CD4-positive, alpha-beta memory T cell (primary cell): Measurements from ENCODE around the gene ATP6V1C2. TPM values are rescaled to one million over a fixed set of nuclear protein-coding genes. Genes with fewer than 3 reads are reported as not detected.

Experiments
- CTCF ChIA-PET: fragments of 350-600 bp; sonication (Branson Sonifier 250); formaldehyde crosslinking; loops from one replicate; lab custom pipeline; 2021; ENCODE audit warnings: inconsistent platforms; ENCODE audit not compliant: partially characterized antibody; lab: Charles Lee
- POLR2A ChIA-PET: fragments of 350-600 bp; sonication (Branson Sonifier 250); formaldehyde crosslinking; loops from one replicate; lab custom pipeline; 2021; ENCODE audit not compliant: partially characterized antibody; lab: Charles Lee
- DNase-seq, 5 donors: peaks; one replicate each; pipeline versions ENCODE4 v3.0.0 to v3.0.0-alpha.2; 2020 to 2022; ENCODE audit warnings: mixed read lengths in 1 of 5
- H3K27ac ChIP-seq: one replicate; pipeline ENCODE4 v1.7.0; 2013; ENCODE audit warnings: low read depth, low read length
- H3K27me3 ChIP-seq: 2 replicates; pipeline ENCODE4 v1.7.0; 2013; ENCODE audit warnings: mild to moderate bottlenecking, low read length, moderate library complexity; ENCODE audit not compliant: insufficient read depth
- H3K36me3 ChIP-seq: 2 replicates; pipeline ENCODE4 v1.7.0; 2013; ENCODE audit warnings: mild to moderate bottlenecking, low read length, moderate library complexity; ENCODE audit not compliant: insufficient read depth
- H3K4me1 ChIP-seq: 2 replicates; pipeline ENCODE4 v1.7.0; 2013; ENCODE audit warnings: mild to moderate bottlenecking, low read length, moderate library complexity; ENCODE audit not compliant: insufficient read depth
- H3K4me3 ChIP-seq, 2 donors: one replicate each; pipeline ENCODE4 v1.7.0; 2013; ENCODE audit warnings: low read length in 2 of 2, mild to moderate bottlenecking in 1 of 2
- H3K9me3 ChIP-seq, 2 donors: one replicate each; pipeline ENCODE4 v1.7.0; 2013; ENCODE audit warnings: low read length in 2 of 2, control low read depth in 1 of 2; ENCODE audit not compliant: control insufficient read depth in 1 of 2
- H3K27ac Mint-ChIP-seq, 7 donors: one replicate each; pipeline ENCODE4 v1.8.0; 2020 to 2021; ENCODE audit warnings: mixed read lengths in 7 of 7, mild to moderate bottlenecking in 6 of 7, inconsistent platforms in 3 of 7, moderate library complexity in 3 of 7
- H3K27me3 Mint-ChIP-seq, 2 donors: one replicate each; pipeline ENCODE4 v1.8.0; 2020 to 2021; ENCODE audit warnings: mixed read lengths in 2 of 2
- H3K36me3 Mint-ChIP-seq, 2 donors: one replicate each; pipeline ENCODE4 v1.8.0; 2020 to 2021; ENCODE audit warnings: mixed read lengths in 2 of 2, inconsistent platforms in 1 of 2, mild to moderate bottlenecking in 1 of 2
- H3K4me1 Mint-ChIP-seq, 4 donors: one replicate each; pipeline ENCODE4 v1.8.0; 2020 to 2021; ENCODE audit warnings: mixed read lengths in 4 of 4, mild to moderate bottlenecking in 1 of 4
- H3K4me3 Mint-ChIP-seq, 8 donors: one replicate each; pipeline ENCODE4 v1.8.0; 2020 to 2021; ENCODE audit warnings: mixed read lengths in 8 of 8, mild to moderate bottlenecking in 7 of 8, moderate library complexity in 6 of 8, inconsistent platforms in 3 of 8
- H3K9me3 Mint-ChIP-seq, 8 donors: one replicate each; pipeline ENCODE4 v1.8.0; 2020 to 2021; ENCODE audit warnings: mixed read lengths in 8 of 8, mild to moderate bottlenecking in 5 of 8, inconsistent platforms in 3 of 8, moderate library complexity in 1 of 8
- intact Hi-C: fragments of 100-400 bp; cut with micrococcal nuclease; formaldehyde crosslinking; loops from one replicate; pipeline ENCODE4 v1.15.1; 2023
- polyA plus RNA-seq, 2 donors: library from polyadenylated mRNA; unstranded; fragments of 300-500 nt; fragmentation: Illumina TruSeq; gene quantifications; one replicate each; pipeline ENCODE4 v1.2.3, GENCODE V29; 2021
- total RNA-seq, 2 experiments: library from RNA; stranded (reverse); gene quantifications; one replicate each; pipeline ENCODE4 v1.2.3, GENCODE V29; 2021

The ATP6V1C2 gene
- total and polyA plus RNA-seq, 4 experiments from 2014 or later: 0.17 to 0.20 TPM; not detected in 2

DNA sequence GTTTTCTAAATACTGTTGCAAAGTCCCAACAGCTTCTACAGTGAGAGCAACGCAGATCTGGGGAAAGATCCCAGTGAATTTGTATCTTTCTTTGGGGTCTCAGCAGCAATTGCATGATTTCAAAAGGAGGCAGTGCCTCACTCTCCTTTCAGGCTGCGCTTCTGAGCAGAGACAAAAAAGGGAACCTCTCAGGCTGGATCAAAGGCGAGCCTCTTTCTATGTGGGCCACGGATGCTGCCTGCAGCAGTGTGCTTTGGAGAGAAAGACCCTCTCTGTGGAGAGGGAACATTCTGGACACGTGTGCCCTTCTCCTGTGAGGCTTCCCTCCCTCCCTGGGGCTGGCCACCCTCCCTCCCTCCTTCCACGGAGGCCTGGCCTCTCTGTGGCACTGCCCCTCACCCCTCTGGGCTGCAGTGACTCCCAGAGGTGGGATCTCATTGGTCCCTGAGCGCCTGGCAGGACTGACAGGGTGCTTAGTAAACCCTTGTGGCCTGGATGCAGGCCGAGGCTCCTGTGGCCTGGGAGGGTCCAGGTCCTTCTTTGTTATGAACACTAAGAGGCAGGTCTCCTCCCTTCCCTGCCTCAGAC is 112.7 kb downstream of the ATP6V1C2 start:
- H3K27ac Mint-ChIP-seq: no peak overlapping the region
- Histone ChIP-seq H3K27me3 (peaks cover 4% of the 10 kb centered on the region), H3K36me3 (no peaks in the 10 kb centered on the region), H3K27ac (no peak overlapping the region), H3K4me3 (no peak overlapping the region), H3K9me3 (no peaks in the 10 kb centered on the region), H3K4me1 (peaks cover 14% of the 10 kb centered on the region)
- peaks cover 12 to 24% of the 10 kb centered on the region in 2 donors for H3K27me3 Mint-ChIP-seq
- no peak overlapping the region for H3K4me3 Mint-ChIP-seq
- peaks cover 0 to 2% (median 0%) of the 10 kb centered on the region in 8 donors for H3K9me3 Mint-ChIP-seq
- CTCF ChIA-PET: interaction anchor here (0.8 to 10.2 kb wide), 8 partner anchors 9 to 749 kb away, joined by 3 to 228 read pairs (median 18); partner anchors contain the start of gene PDIA6
- DNase-seq: no peak
- intact Hi-C loops: no loop called here
- H3K4me1 Mint-ChIP-seq: peaks cover 4 to 17% (median 9%) of the 10 kb centered on the region in 4 donors
- H3K36me3 Mint-ChIP-seq: no peaks in the 10 kb centered on the region
- POLR2A ChIA-PET: interaction anchor here (1.2 kb wide), 1 partner anchor 291 kb away, joined by 3 read pairs; no protein-coding TSS in a partner anchor

Other genes with a start within 250 kb of the ATP6V1C2 start
- 10 to 100 TPM; 21.3 to 22.7 TPM for gene NOL10, start 31.7 kb upstream of the ATP6V1C2 start, total RNA-seq
- gene NOL10, start 31.7 kb upstream of the ATP6V1C2 start, polyA plus RNA-seq: 10 to 100 TPM; 13.0 to 20.8 TPM
- 10 to 100 TPM; 75.9 to 84.7 TPM for gene PDIA6, start 91.2 kb downstream of the ATP6V1C2 start, total RNA-seq
- gene PDIA6, start 91.2 kb downstream of the ATP6V1C2 start, polyA plus RNA-seq: 100 to 1,000 TPM; 140 to 273 TPM
- not detected for gene KCNF1, start 190.3 kb downstream of the ATP6V1C2 start, total RNA-seq
- gene KCNF1, start 190.3 kb downstream of the ATP6V1C2 start, polyA plus RNA-seq: not detected